Retina (tissue), 1 donor: ENCODE data around the gene CLECL1.
"Not testable (repeated sequence)": the region's sequence is repeated elsewhere in the genome, so short reads cannot be mapped to it uniquely, and the experiment has no call there.

ENCODE experiments used
- DNase-seq: peaks from one replicate; pipeline ENCODE4 v3.0.0-alpha.2; 2016

The CLECL1 gene

GRCh38 chr12:9751204-9752144 is 18.6 kb upstream of the CLECL1 start:
- no peak for DNase-seq

GRCh38 chr12:9750276-9751203 is 17.6 kb upstream of the CLECL1 start:
- peak; percentile 74 for DNase-seq

DNA sequence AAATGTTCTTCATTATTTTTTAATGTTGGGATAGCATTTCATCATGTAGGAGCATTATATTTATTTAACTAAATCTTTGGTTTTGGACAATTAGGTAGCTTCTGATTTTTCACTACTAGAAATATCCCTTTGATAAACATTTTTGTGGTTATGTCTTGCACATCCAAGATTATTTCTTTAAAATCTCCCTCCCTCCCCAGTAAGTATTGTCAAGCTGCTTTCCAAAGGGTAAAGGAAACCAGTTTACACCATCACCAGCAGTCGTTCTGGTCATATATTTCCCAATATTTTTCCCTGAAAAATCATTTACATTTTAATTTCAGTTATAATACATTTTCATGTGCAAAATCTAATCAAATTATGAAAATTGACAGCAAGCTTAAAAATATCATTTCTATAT is 16.7 kb upstream of the CLECL1 start:
- DNase-seq, result no peak

DNA sequence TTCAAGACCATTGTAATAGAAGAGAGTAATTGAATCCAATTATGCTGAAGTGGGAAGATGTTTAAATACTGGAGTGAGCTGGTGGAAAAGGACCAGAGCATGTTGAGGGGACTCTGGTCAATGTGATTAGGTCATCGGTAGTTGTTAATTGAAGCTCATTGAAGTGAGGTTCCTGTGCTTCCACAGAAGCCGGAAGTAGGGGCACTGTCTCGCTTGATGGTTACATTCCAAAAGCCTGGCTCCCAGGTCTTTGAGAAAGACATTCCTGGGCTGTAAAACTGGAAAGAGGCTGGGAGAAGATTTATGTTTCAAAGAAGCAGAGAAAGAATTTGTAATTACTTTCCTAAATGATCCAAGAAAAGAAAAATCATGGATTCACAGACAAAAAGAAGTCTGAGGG is 12.3 kb upstream of the CLECL1 start:
- no peak for DNase-seq

GRCh38 chr12:9742661-9743060 is 9.8 kb upstream of the CLECL1 start:
- no peak for DNase-seq

DNA sequence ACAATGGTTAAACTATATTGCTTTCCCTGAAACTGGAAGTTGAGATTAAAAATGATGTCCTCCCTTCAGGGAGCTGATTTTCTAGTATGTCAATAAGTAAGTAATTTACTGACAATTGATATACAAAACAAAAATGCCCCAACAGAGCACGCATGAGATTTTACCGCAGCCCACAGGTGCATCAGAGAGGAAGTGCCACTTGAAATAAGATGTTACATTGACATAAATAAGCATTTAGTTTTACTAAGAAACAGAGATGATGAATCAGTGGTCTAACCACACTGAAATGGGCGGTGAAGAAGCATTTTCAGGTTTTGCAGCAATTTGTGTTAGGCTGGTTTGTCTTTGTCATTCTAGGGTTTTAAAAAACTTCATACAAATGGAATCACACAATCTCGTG is 8.8 kb upstream of the CLECL1 start:
- DNase-seq, result no peak

DNA sequence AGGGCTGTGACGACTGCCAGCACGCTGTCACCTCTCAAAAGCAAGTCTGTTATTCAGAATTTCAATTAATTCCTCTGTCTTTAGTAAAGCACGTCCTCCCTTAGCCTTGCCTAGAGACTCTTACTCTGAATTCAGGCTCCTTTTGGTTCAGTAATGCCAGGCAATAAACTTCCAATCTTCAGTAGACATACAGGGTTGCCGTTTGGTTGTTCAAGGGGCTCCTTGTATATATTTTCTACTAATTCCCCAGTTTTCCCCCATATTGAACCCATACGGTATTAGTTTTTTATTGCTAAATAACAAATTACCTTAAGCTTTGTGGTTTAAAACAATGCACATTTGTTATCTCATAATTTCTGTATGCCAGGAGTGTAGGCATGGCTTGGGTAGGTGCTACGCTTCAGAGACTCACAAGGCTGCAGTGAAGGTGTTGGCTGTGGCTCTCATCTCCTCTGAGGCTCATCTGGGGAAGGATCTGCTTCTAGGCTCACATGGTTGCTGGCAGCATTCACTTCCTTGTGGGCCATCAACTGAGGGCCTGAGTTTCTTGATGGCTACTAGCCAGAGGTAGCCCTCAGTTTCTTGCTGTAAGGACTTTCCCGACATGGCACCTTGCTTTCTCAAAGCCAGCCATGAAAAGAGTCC is 7.3 kb upstream of the CLECL1 start:
- no peak for DNase-seq

DNA sequence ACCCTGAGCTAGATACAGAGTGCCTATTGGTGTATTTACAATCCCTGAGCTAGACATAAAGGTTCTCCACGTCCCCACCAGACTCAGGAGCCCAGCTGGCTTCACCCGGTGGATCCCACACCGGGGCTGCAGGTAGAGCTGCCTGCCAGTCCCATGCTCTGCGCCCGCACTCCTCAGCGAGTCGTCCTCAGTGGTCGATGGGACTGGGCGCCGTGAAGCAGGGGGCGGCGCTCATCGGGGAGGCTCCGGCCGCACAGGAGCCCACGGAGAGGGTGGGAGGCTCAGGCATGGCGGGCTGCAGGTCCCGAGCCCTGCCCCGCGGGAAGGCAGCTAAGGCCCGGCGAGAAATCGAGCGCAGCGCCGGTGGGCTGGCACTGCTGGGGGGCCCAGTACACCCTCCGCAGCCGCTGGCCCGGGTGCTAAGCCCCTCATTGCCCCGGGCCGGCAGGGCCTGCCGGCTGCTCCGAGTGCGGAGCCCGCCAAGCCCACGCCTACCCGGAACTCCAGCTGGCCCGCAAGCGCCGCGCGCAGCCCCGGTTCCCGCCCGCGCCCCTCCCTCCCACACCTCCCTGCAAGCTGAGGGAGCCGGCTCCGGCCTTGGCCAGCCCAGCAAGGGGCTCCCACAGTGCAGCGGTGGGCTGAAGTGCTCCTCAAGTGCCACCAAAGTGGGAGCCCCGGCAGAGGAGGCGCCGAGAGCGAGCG is 6.7 kb upstream of the CLECL1 start:
- DNase-seq, result not testable (repeated sequence)

GRCh38 chr12:9738905-9739304 is 6.0 kb upstream of the CLECL1 start:
- DNase-seq, result not testable (repeated sequence)

GRCh38 chr12:9736936-9737705 is 4.2 kb upstream of the CLECL1 start:
- DNase-seq, result no peak

DNA sequence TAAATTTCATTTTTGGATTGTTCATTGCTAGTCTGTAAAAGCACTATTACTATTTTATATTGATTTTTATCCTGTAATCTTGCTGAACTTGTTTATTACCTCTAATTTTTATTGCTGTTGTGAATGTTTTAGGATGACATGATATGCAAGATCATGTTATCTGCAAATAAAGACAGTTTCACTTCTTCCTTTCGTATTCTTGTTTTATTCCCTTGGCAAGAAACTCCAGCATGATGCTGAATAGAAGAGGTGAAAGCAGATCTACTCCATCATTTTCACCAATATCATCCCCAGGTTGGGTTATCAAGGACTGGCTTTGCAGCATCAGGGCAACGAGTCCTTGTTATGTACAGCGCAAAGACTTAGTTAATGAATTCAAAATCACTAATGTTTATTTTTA is 2.7 kb upstream of the CLECL1 start:
- no peak for DNase-seq

DNA sequence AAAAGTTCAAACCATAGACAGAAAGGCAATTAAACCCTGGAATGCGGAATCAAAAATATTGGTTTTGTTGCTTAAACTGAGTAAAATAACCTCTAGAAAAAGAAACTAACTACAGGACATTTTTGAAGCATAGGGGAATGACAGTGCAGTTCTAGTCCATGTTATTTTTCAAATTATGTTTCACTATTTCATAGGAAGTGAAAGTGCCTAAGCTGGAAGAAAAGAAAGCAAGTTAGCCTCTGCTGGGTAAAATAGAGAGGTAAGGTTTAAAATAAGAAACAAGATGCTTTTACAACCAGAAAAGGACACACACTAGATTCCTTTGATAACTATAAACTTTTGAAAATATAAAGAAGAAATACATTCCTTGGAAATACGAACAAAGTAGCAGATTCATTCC is 1.1 kb downstream of the CLECL1 start:
- DNase-seq, result no peak

GRCh38 chr12:9731393-9731792 is 1.5 kb downstream of the CLECL1 start:
- DNase-seq, result no peak

DNA sequence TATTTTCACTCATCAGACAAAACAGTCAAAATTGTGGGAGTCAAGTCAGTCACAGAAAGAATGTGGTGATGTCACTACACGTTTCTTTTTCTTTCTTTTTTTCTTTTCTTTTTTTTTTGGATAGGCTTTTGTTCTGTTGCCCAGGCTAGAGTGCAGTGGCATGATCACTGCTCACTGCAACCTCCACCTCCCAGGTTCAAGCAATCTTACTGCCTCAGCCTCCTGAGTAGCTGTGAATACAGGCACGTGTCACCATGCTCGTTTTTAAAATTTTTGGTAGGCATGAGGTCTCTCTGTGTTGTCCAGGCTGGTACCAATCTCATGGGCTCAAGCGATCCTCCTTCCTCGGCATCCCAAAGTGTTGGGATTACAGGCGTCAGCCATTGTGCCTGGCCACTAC is 2.3 kb downstream of the CLECL1 start:
- DNase-seq, result no peak

- no peak for DNase-seq
These were observed 2.9 kb downstream of the CLECL1 start for GRCh38 chr12:9730011-9730410.

DNA sequence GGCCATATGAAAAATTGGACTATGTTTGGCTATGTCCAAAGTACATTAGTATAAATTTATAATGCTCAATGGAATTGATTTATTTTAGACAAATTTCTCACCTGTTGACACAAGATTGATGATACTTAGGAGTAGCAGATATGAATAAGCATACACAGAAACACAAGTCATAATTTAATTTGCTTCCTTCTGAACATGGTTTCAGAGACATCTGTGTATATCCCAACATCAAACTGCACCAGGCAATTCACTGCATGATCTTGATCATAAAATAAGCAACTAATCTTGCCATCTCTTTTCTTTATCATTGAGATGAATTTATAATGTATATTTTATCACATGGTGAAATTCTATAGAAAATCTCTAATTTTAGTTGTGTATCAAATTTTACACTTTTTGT is 3.8 kb downstream of the CLECL1 start:
- DNase-seq, result no peak

DNA sequence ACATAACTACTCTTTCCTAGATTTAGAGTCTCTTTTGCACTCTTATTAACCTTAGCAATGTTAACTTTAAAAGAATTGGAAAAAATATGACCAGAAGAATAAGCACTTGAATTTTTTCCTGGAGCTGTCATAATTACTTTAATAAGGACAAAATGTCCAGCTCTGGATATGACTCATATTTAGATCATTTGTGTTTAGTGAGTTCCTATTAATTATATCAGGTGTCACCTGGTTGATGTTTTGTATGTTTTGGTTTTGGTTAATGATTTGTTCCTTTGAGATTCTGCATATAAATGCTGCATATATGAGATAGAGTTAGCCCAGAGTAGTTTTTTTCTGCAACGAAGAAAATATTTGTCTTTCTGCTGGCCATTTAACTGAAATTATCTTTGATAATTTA is 5.1 kb downstream of the CLECL1 start:
- DNase-seq, result no peak

GRCh38 chr12:9725213-9725870 is 7.6 kb downstream of the CLECL1 start:
- no peak for DNase-seq

GRCh38 chr12:9724023-9724422 is 8.9 kb downstream of the CLECL1 start:
- no peak for DNase-seq

- DNase-seq, result no peak
These were observed 11.4 kb downstream of the CLECL1 start for GRCh38 chr12:9721394-9722092.

DNA sequence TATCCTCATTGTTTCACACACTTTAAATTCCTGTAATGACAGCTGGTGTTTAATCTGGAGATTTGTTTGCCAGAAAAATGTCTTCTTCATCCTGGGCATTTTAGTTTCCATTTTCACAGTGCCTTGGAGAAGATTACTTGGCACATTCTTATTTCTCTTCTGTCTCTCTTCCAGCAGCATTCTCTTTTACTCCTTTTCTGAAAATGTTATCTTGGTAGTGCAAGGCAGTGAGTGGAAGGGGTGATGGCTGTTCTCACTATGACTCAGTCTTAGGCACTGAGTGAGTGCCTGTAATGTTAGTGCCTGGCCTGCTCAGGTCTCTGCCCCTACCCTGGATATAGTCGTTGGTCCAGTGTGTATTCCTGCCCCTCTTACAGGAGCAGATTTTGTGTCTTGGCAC is 13.1 kb downstream of the CLECL1 start:
- DNase-seq, result no peak
